ENCODE results near the gene CYTH1. TPM values are rescaled to one million over a fixed set of nuclear protein-coding genes. Genes with fewer than 3 reads are reported as not detected.

The CYTH1 gene
- total and polyA plus RNA-seq, 12 donors, result 26.0 to 141 (median 46.2) TPM

DNA sequence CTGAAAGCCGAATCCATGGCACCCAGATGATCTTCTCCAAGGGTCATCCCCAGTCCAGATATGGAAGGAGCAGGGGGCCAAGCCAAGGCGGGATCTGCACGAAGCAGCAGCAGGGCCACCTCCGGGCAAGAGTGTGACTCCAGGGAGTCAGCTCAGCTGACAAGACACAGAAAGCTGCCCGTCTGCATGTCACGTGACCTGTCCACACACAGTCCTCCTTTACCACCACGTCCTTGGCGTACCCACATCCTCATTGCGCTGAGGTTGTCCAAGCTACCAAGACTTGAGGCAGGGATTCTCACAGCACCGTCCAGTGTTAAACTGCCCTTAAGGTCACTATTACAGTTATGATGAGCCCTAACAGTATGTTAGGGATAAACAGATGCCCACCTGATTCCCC lies 11.3 kb upstream of the CYTH1 start:
- WGBS, 4 donors, result 79 to 88% (median 83%) methylated on average over 8 to 10 of the region's 10 CpGs
- H3K4me1 ChIP-seq (replicated peaks in 1 of 2), result peaks cover 0 to 26% of the 10 kb centered on the region in 2 donors
- peaks cover 0 to 45% of the 10 kb centered on the region in 2 donors for H3K36me3 ChIP-seq (replicated peaks in 1 of 2)
- intact Hi-C loops (cut with DNase I), result no loop called here
- DNase-seq, result no peak
- TF ChIP-seq, protein P1, sequence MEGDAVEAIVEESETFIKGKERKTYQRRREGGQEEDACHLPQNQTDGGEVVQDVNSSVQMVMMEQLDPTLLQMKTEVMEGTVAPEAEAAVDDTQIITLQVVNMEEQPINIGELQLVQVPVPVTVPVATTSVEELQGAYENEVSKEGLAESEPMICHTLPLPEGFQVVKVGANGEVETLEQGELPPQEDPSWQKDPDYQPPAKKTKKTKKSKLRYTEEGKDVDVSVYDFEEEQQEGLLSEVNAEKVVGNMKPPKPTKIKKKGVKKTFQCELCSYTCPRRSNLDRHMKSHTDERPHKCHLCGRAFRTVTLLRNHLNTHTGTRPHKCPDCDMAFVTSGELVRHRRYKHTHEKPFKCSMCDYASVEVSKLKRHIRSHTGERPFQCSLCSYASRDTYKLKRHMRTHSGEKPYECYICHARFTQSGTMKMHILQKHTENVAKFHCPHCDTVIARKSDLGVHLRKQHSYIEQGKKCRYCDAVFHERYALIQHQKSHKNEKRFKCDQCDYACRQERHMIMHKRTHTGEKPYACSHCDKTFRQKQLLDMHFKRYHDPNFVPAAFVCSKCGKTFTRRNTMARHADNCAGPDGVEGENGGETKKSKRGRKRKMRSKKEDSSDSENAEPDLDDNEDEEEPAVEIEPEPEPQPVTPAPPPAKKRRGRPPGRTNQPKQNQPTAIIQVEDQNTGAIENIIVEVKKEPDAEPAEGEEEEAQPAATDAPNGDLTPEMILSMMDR (IDR thresholded peaks at IDR 0.05), result no peak
- no peak for TF ChIP-seq POLR2A (IDR thresholded peaks at IDR 0.05)
- H3K27ac ChIP-seq, result peak overlapping the region in 1 of 5 donors; percentile 26
- H3K27me3 ChIP-seq, result no peaks in the 10 kb centered on the region
- no peak overlapping the region for H3K4me3 ChIP-seq
- no peaks in the 10 kb centered on the region for H3K9me3 ChIP-seq (replicated peaks in 1 of 3)

DNA sequence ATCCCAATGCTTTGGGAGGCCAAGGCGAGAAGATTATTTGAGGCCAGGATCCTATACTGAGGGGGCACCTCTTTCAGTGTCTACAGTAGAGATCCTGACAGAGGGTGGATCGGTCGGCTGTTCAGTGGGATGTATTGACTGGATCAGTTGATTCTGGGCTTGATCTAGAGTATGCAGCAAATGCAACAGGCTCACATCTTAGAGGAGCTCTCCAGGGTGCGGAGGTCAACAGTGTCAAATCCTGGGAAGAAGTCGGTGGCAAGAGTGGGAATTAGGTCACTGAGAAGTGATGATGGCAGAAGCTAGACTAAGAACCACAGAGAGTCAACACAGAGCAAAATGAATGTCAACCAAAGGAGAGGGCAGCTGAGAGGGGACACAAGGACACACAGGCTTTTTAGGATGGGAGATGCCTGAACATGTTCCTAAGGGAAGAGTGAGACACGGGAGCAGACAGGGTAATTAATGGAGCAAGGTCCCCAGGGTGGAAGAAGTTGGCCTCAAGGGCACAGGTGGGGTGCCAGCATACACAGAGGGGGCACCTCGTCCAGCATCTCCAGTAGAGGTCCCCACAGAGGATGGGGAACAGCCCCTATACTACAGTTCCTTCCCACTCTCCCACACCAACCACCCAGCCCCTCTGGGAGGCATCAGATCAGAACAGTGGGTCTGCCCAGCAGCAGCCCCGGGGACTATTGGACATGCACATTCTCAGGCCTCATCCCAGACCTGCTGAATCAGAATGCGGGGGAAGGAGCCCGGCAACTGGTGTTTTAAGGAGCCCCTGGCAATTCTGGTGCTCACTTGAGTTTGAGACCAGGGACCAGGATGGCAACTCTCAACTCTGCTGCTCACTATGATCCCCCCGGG lies 10.0 kb upstream of the CYTH1 start:
- H3K4me3 ChIP-seq, result no peak overlapping the region
- TF ChIP-seq, protein P1 (IDR thresholded peaks at IDR 0.05), result no peak
- no peak for TF ChIP-seq POLR2A (IDR thresholded peaks at IDR 0.05)
- H3K36me3 ChIP-seq (replicated peaks in 1 of 2), result peaks cover 0 to 33% of the 10 kb centered on the region in 2 donors
- H3K4me1 ChIP-seq (replicated peaks in 1 of 2), result peaks cover 0 to 26% of the 10 kb centered on the region in 2 donors
- DNase-seq, result no peak
- no peaks in the 10 kb centered on the region for H3K9me3 ChIP-seq (replicated peaks in 1 of 3)
- intact Hi-C loops (cut with DNase I), result no loop called here
- H3K27me3 ChIP-seq, result no peaks in the 10 kb centered on the region
- peak overlapping the region in 2 of 5 donors; percentile 35 to 58 for H3K27ac ChIP-seq
- WGBS, 4 donors, result 84 to 86% (median 85%) methylated on average over 11 of the region's 11 CpGs

DNA sequence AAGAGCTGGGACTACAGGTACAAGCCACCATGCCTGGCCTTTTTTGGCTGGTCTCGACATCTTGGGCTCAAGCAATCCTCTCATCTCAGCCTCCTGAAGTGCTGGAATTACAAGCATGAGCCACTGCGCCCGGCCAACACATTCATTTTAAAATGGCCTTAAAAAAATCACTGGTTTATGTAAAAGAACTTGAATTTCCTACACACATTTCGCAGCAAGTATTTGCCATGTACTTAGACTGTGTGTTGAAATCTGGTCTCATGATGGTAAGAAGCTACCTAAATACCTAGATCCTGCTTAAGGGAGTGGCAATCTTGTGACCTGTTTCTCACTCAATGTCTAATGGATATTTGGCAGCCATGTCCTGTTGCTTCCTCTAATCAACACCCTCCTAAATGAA lies 8.5 kb upstream of the CYTH1 start:
- WGBS, 4 donors, result 92 to 98% (median 96%) methylated on average over 4 of the region's 4 CpGs
- H3K9me3 ChIP-seq (replicated peaks in 1 of 3), result no peaks in the 10 kb centered on the region
- intact Hi-C loops (cut with DNase I), result no loop called here
- H3K4me1 ChIP-seq (replicated peaks in 1 of 2), result peaks cover 0 to 26% of the 10 kb centered on the region in 2 donors
- no peaks in the 10 kb centered on the region for H3K27me3 ChIP-seq
- peaks cover 0 to 18% of the 10 kb centered on the region in 2 donors for H3K36me3 ChIP-seq (replicated peaks in 1 of 2)
- TF ChIP-seq, protein P1 (IDR thresholded peaks at IDR 0.05), result no peak
- TF ChIP-seq POLR2A (IDR thresholded peaks at IDR 0.05), result no peak
- no peak overlapping the region for H3K27ac ChIP-seq
- no peak for DNase-seq
- H3K4me3 ChIP-seq, result no peak overlapping the region

DNA sequence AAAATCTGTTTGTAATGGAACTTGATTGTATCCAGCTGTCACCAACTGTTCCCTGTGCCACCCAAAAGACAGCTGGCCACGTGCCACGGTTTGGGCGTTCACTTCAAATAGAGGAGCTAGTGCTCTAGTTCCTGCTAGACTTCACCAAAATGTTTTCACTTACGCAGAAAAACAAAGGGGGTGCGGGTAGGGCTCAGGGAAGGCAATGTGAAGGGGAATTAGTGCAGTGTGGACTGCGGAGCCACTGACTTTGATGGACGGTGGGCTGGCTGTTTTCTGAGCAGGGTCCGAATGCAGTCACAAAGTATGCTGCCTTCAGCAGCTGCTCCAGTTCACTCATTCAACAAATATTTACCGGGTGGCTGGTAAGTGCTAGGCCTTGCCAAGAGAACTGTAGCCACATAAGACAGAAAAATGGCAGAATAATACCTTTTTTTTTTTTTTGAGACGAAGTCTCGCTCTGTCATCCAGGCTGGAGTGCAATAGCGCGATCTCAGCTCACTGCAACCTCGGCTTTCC lies 7.6 kb upstream of the CYTH1 start:
- intact Hi-C loops (cut with DNase I), result no loop called here
- DNase-seq, result peak in 6 of 7 donors; percentile 53 to 80 (median 59)
- Histone ChIP-seq H3K27ac (peak overlapping the region in 2 of 5 donors; percentile 18 to 47), H3K4me3 (no peak overlapping the region), H3K27me3 (no peaks in the 10 kb centered on the region), H3K9me3 (replicated peaks in 1 of 3) (no peaks in the 10 kb centered on the region), H3K36me3 (replicated peaks in 1 of 2) (peaks cover 0 to 10% of the 10 kb centered on the region in 2 donors), H3K4me1 (replicated peaks in 1 of 2) (peaks cover 0 to 26% of the 10 kb centered on the region in 2 donors)
- 68 to 81% (median 71%) methylated on average over 14 of the region's 14 CpGs for WGBS, 4 donors
- TF ChIP-seq, protein P1 (IDR thresholded peaks at IDR 0.05), result no peak
- no peak for TF ChIP-seq POLR2A (IDR thresholded peaks at IDR 0.05)

Data from adrenal gland (tissue), 12 donors.